PFSK-1 (cell line): ENCODE data around the gene IQCM.

Source experiments
- POLR2AphosphoS5 ChIP-seq: IDR thresholded peaks from 2 replicates; pipeline ENCODE4 v1.6.1; 2012; ENCODE audit warnings: low read depth, mild to moderate bottlenecking, control low read depth, low read length, moderate library complexity
- SIN3A ChIP-seq: IDR thresholded peaks from 2 replicates; pipeline ENCODE4 v1.6.1; 2012; ENCODE audit warnings: mild to moderate bottlenecking, low read length, moderate library complexity, borderline replicate concordance; ENCODE audit not compliant: insufficient read depth
- TAF1 ChIP-seq: IDR thresholded peaks from 2 replicates; pipeline ENCODE4 v1.6.1; 2012; ENCODE audit warnings: low read length, control low read depth, borderline replicate concordance; ENCODE audit not compliant: insufficient read depth
- TF ChIP-seq, protein P1 (sequence below), 2 experiments: IDR thresholded peaks; 2 replicates each; pipeline versions ENCODE4 v1.6.1 to v1.8.0; 2011 to 2012; ENCODE audit warnings: low read depth in 2 of 2, low read length in 2 of 2, control low read depth in 1 of 2, inconsistent platforms in 1 of 2, mild to moderate bottlenecking in 1 of 2, moderate library complexity in 1 of 2; ENCODE audit not compliant: insufficient read depth in 1 of 2

DNA sequence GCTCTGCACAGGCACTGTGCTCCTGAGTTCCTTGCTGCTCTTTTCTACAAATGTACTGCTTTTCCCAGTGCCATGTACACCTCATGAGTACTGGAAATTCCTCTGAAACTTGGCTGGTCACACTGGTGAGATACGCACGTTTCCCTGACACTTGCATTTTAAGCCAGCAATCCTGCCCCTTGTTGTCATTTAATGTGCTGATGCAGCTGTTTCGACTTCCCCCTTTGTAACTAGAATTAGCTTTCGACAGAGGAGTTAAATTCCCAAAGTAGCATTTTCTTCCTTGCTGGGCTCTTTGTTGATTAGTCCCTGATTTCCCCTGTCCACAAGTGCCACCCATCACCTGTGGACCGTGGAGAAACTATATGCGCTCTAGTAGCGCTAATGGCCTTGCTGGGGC, 77.5 kb downstream of the IQCM start:
- no peak for TF ChIP-seq SIN3A
- TF ChIP-seq POLR2AphosphoS5 = no peak
- TF ChIP-seq, protein P1, sequence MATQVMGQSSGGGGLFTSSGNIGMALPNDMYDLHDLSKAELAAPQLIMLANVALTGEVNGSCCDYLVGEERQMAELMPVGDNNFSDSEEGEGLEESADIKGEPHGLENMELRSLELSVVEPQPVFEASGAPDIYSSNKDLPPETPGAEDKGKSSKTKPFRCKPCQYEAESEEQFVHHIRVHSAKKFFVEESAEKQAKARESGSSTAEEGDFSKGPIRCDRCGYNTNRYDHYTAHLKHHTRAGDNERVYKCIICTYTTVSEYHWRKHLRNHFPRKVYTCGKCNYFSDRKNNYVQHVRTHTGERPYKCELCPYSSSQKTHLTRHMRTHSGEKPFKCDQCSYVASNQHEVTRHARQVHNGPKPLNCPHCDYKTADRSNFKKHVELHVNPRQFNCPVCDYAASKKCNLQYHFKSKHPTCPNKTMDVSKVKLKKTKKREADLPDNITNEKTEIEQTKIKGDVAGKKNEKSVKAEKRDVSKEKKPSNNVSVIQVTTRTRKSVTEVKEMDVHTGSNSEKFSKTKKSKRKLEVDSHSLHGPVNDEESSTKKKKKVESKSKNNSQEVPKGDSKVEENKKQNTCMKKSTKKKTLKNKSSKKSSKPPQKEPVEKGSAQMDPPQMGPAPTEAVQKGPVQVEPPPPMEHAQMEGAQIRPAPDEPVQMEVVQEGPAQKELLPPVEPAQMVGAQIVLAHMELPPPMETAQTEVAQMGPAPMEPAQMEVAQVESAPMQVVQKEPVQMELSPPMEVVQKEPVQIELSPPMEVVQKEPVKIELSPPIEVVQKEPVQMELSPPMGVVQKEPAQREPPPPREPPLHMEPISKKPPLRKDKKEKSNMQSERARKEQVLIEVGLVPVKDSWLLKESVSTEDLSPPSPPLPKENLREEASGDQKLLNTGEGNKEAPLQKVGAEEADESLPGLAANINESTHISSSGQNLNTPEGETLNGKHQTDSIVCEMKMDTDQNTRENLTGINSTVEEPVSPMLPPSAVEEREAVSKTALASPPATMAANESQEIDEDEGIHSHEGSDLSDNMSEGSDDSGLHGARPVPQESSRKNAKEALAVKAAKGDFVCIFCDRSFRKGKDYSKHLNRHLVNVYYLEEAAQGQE (IDR thresholded peaks at IDR 0.05; ENCODE audit: insufficient read depth in 1 of 2, low read depth in 2 of 2, low read length in 2 of 2) = no peak
- no peak for TF ChIP-seq TAF1
